Pancreas (tissue), 10 donors: ENCODE data around the gene CHPF. TPM values are rescaled to one million over a fixed set of nuclear protein-coding genes. Genes with fewer than 3 reads are reported as not detected.

Experiments
- ATAC-seq, 4 donors: fragments of 200-7000 bp; cut with Tn5 transposase; one replicate each; pipeline versions ENCODE4 v1.8.0 to v1.9.1; 2020; ENCODE audit warnings: mild to moderate bottlenecking in 4 of 4, moderate library complexity in 4 of 4
- DNase-seq, 6 donors: peaks; one replicate each; pipeline ENCODE4 v3.0.0-alpha.2; 2020
- FAIRE-seq: peaks from 2 replicates; lab custom pipeline; 2012; peaks lifted over from hg19 to GRCh38; lab: Jason Lieb, UNC
- H3K27ac ChIP-seq, 4 donors: fragments of 200-600 bp; sonication (generic); 1 replicate in 3 of 4; 2 replicates in 1 of 4; pipeline versions ENCODE4 v1.5.0 to v1.8.0; 2020
- H3K27me3 ChIP-seq, 4 donors: fragments of 200-600 bp; one replicate each; pipeline ENCODE4 v1.8.0; 2021
- H3K36me3 ChIP-seq, 3 donors: fragments of 200-600 bp; sonication (generic) in 1 of 3; one replicate each; pipeline versions ENCODE4 v1.5.0 to v1.8.0; 2020 to 2021
- H3K4me1 ChIP-seq, 3 donors: fragments of 200-600 bp; one replicate each; pipeline ENCODE4 v1.8.0; 2021
- H3K4me3 ChIP-seq, 4 donors: fragments of 200-600 bp; sonication (generic) in 2 of 4; one replicate each; pipeline versions ENCODE4 v1.5.0 to v1.8.0; 2020 to 2021
- H3K9me3 ChIP-seq, 4 donors: fragments of 200-600 bp; one replicate each; pipeline ENCODE4 v1.8.0; 2021
- WGBS, 2 donors: extraction: QIAGEN DNeasy Blood & Tissue Kit; methylation state at CpG; one replicate each; pipeline ENCODE4 v1.1.7; 2013; 5-methylcytosine and 5-hydroxymethylcytosine counted together
- intact Hi-C, 3 donors: fragments of 100-400 bp; cut with DNase I; formaldehyde crosslinking; loops; one replicate each; pipeline versions ENCODE4 v1.11.1 to v1.14.2; 2022
- polyA plus RNA-seq, 2 donors: library from polyadenylated mRNA; stranded (reverse); fragments of 200-250 nt; gene quantifications; one replicate each; pipeline ENCODE4 v1.2.3, GENCODE V29; 2013
- total RNA-seq, 6 donors: library from RNA; stranded (reverse); fragmentation: NEBNext Ultra II Directional in 4 of 6; extraction: Animal tissue kit (Norgen Biotek cat#: 25700) in 4 of 6; gene quantifications; one replicate each; pipeline versions ENCODE4 v1.2.1 to v1.2.4, GENCODE V29; 2021 to 2023
- TF ChIP-seq, protein P1 (sequence below), 4 donors: fragments of 200-600 bp; sonication (generic) in 3 of 4; IDR thresholded peaks; one replicate each; pipeline versions ENCODE4 v1.5.0 to v1.8.0; 2021; ENCODE audit warnings: antibody characterized with exemption in 4 of 4
- donor health status: healthy with polysubstance abuse.
- donor health status: DM: no; HTN: no; CAD: no; lungs with moderate emphysema.
- donor health status: DM: no; HTN: no; CAD: no.
- donor health status: control.
- donor health status: control.
- donor health status: Bipolar disorder and iron deficiency.
- donor health status: DM: yes; HTN: yes; CAD: no.
- donor health status: DM: no; HTN: no; CAD: no.
- donor health status: DM: no; HTN: no; CAD: no.
- donor health status: DM: yes; HTN: yes; CAD: no.

The CHPF gene
- total and polyA plus RNA-seq, 8 donors = 55.1 to 105 (median 68.5) TPM

DNA sequence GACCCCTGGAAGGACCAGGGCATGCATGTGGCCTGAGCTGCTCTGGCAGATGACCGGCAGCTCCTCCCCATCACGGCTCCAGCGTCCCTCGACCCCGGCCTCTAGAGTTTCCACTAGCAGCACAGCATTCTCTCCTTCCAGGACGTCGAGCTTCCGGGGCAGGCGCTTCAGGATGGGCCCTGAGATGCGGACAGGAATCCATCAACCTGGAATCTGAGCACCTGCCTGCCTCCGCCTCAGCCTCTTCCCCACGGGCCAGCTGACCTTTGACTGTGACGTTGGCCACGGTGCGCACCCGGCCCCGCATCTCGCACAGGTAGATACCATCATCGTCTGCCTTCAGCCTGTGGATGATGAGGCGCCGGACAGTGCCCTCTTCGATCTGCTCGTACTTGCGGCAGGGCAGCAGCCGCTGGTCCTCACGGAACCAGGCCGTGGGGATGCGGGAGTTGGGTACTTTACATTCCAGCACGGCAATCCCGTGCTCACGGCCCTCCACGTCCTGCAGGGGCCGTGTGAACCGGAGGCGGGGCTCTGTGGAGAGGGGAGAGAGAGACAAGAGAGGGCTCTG, 24.3 kb upstream of the CHPF start:
- no peak overlapping the region for H3K27ac ChIP-seq
- no peaks in the 10 kb centered on the region for H3K9me3 ChIP-seq
- H3K4me1 ChIP-seq = peaks cover 4 to 8% (median 6%) of the 10 kb centered on the region in 3 donors
- DNase-seq (peak in 2 of 6 donors; percentile 16 to 78), FAIRE-seq (no peak), ATAC-seq (no peak)
- peaks cover 0 to 14% (median 13%) of the 10 kb centered on the region in 3 donors for H3K36me3 ChIP-seq
- intact Hi-C loops = no loop called here
- no peaks in the 10 kb centered on the region for H3K27me3 ChIP-seq
- WGBS, 2 donors = 91 to 94% methylated on average over 35 of the region's 35 CpGs
- TF ChIP-seq, protein P1, sequence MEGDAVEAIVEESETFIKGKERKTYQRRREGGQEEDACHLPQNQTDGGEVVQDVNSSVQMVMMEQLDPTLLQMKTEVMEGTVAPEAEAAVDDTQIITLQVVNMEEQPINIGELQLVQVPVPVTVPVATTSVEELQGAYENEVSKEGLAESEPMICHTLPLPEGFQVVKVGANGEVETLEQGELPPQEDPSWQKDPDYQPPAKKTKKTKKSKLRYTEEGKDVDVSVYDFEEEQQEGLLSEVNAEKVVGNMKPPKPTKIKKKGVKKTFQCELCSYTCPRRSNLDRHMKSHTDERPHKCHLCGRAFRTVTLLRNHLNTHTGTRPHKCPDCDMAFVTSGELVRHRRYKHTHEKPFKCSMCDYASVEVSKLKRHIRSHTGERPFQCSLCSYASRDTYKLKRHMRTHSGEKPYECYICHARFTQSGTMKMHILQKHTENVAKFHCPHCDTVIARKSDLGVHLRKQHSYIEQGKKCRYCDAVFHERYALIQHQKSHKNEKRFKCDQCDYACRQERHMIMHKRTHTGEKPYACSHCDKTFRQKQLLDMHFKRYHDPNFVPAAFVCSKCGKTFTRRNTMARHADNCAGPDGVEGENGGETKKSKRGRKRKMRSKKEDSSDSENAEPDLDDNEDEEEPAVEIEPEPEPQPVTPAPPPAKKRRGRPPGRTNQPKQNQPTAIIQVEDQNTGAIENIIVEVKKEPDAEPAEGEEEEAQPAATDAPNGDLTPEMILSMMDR (IDR thresholded peaks at IDR 0.05) = no peak
- no peak overlapping the region for H3K4me3 ChIP-seq

DNA sequence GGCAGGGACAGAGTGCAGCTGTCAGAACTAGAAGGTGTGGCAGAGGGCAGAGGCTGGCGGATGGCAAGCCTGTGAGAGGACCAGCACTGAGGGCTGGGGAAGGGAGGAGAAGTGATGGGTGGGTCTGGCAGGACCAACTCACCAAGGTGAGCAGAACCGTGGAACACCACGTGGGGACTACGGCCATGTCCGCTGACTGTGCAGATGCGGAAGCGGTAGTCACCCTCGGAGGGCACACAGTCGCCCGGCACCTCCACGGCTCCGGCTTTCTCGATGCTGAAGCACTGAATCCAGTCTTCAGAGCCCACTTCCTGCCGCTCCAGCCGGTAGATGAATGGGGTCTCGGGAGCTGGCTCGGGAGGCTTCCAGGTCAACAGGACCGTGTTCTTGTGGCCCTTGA, 23.5 kb upstream of the CHPF start:
- TF ChIP-seq, protein P1 (IDR thresholded peaks at IDR 0.05) = no peak
- no peaks in the 10 kb centered on the region for H3K27me3 ChIP-seq
- H3K9me3 ChIP-seq = no peaks in the 10 kb centered on the region
- no peak for ATAC-seq
- DNase-seq = peak in 1 of 6 donors; percentile 64
- H3K4me3 ChIP-seq = no peak overlapping the region
- intact Hi-C loops = no loop called here
- H3K4me1 ChIP-seq = peaks cover under 1 to 8% (median 4%) of the 10 kb centered on the region in 3 donors
- WGBS, 2 donors = 95 to 96% methylated on average over 18 of the region's 18 CpGs
- H3K27ac ChIP-seq = no peak overlapping the region
- no peak for FAIRE-seq
- H3K36me3 ChIP-seq = peaks cover 0 to 14% (median 14%) of the 10 kb centered on the region in 3 donors

DNA sequence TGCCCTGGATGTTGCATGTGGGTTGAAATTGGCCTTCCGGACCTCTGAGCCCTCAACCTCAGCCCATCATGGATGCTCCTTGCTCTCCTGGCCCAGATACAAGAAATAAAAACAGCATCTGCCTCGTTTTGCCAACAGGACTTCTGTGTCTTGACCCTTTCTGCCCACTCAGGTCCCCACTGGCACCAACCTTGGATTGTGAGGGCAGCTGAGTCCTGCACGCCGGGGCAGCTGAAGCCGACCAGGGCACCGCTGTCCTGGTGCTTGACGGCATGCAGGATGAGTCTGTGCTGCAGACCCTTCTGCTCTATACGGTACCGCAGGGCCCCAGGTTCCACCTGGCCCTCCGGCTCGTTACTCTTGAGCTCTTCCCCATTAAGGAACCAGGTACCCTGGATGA, 23.0 kb upstream of the CHPF start:
- Histone ChIP-seq H3K27me3 (no peaks in the 10 kb centered on the region), H3K27ac (no peak overlapping the region), H3K4me1 (peaks cover 0 to 8% (median 4%) of the 10 kb centered on the region in 3 donors), H3K36me3 (peaks cover 0 to 14% (median 14%) of the 10 kb centered on the region in 3 donors), H3K9me3 (no peaks in the 10 kb centered on the region), H3K4me3 (no peak overlapping the region)
- DNase-seq (no peak), ATAC-seq (no peak), FAIRE-seq (no peak)
- intact Hi-C loops = no loop called here
- TF ChIP-seq, protein P1 (IDR thresholded peaks at IDR 0.05) = no peak
- 89 to 93% methylated on average over 11 of the region's 11 CpGs for WGBS, 2 donors

DNA sequence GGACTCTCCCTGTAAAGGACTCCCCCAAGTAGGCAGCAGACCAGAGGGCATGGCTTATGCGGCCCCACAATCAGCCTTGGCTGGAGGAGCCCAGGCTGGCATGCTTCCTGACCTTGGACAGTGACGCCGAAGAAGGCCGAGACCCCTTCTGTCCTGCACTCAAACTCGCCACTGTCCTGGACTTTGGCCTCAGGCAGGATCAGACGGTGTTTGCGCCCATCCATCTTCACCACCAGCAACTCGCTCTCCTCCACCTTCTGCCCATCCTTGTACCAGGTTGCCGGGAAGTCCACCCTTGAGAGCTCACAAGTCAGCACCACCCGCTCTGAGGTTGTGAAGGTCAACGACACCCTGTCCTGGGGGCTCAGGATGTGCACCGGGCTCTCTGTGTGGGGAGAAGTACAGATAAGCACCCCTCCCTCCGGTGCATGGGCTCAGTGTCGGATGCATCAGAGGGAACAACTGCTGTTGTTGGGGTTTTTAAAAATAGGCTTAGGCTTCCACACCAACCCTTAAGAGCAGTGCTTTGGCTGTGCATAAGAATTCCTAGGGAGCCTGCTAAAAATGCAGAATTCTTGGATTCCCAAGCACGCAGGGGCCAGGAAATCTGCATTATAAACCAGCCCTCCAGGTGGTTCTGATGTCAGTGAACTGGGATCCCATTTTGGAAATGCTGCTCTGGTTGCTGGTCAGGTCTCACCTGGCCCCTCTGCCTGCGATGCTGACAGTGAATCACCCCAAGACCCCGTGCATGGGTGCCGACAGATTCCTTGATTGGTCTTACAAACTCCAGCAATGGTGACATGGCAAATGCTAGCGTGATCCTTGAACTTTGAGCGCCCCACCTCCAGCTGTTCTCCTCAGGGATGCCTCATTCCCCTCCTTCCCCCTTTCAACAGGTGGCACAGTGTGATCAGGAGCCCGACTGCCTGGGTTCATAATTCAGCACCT, 21.8 kb upstream of the CHPF start:
- Histone ChIP-seq H3K36me3 (peaks cover 0 to 14% (median 14%) of the 10 kb centered on the region in 3 donors), H3K4me3 (no peak overlapping the region), H3K4me1 (peaks cover 0 to 8% (median 4%) of the 10 kb centered on the region in 3 donors), H3K9me3 (no peaks in the 10 kb centered on the region), H3K27me3 (no peaks in the 10 kb centered on the region), H3K27ac (no peak overlapping the region)
- 81 to 86% methylated on average over 21 of the region's 21 CpGs for WGBS, 2 donors
- DNase-seq (no peak), ATAC-seq (no peak), FAIRE-seq (no peak)
- TF ChIP-seq, protein P1 (IDR thresholded peaks at IDR 0.05) = no peak
- intact Hi-C loops = no loop called here
